DOHH2 (cell line): ENCODE results near the gene EEF1AKMT3.

ENCODE experiments used
- CTCF ChIP-seq: fragments of 200-600 bp; sonication (generic); IDR thresholded peaks from one replicate; pipeline ENCODE4 v1.5.1; 2014; ENCODE audit warnings: antibody characterized with exemption, mild to moderate bottlenecking, low read depth, low read length; ENCODE audit not compliant: poor library complexity, severe bottlenecking
- EZH2phosphoT487 ChIP-seq: fragments of 200-600 bp; sonication (generic); IDR thresholded peaks from 2 replicates; pipeline ENCODE4 v1.6.1; 2017; ENCODE audit warnings: borderline replicate concordance, mild to moderate bottlenecking, antibody characterized with exemption, low read length, moderate library complexity, mixed read lengths

- TF ChIP-seq CTCF, result no peak
- TF ChIP-seq EZH2phosphoT487, result no peak
Observed at GRCh38 chr12:57769594-57769993, 2.8 kb upstream of the EEF1AKMT3 start.
